Endothelial cell of umbilical vein (primary cell): ENCODE data around the gene LCE1A.

Source experiments
- EZH2 ChIP-seq: IDR thresholded peaks from 2 replicates; pipeline ENCODE4 v1.6.1; 2012; ENCODE audit warnings: borderline replicate concordance, low read depth, mild to moderate bottlenecking, moderate library complexity, low read length, inconsistent platforms; ENCODE audit not compliant: severe bottlenecking
- GATA2 ChIP-seq: IDR thresholded peaks from 2 replicates; pipeline ENCODE4 v1.7.0; 2011; ENCODE audit warnings: low read depth, mild to moderate bottlenecking, moderate library complexity, mixed read lengths, low read length; ENCODE audit not compliant: insufficient read length, insufficient read depth
- POLR2A ChIP-seq: IDR thresholded peaks from 2 replicates; pipeline ENCODE4 v1.6.1; 2012; ENCODE audit warnings: low read depth, mild to moderate bottlenecking, control low read depth, low read length
- POLR2AphosphoS5 ChIP-seq: IDR thresholded peaks from 2 replicates; pipeline ENCODE4 v1.6.1; 2012; ENCODE audit warnings: low read depth, mild to moderate bottlenecking, control low read depth, low read length, moderate library complexity; ENCODE audit not compliant: insufficient read depth
- TF ChIP-seq, protein P1 (sequence below), 2 donors: IDR thresholded peaks; 1 replicate in 1 of 2; 2 replicates in 1 of 2; pipeline ENCODE4 v1.5.1; 2011; ENCODE audit warnings: low read length in 2 of 2, mild to moderate bottlenecking in 2 of 2, moderate library complexity in 2 of 2, control low read depth in 1 of 2, inconsistent platforms in 1 of 2, low read depth in 1 of 2; ENCODE audit not compliant: insufficient read depth in 1 of 2; ENCODE audit errors: extremely low read depth in 1 of 2
- TF ChIP-seq, protein P2 (sequence below): IDR thresholded peaks from 2 replicates; pipeline ENCODE4 v1.6.1; 2011; ENCODE audit not compliant: insufficient read depth, insufficient read length

DNA sequence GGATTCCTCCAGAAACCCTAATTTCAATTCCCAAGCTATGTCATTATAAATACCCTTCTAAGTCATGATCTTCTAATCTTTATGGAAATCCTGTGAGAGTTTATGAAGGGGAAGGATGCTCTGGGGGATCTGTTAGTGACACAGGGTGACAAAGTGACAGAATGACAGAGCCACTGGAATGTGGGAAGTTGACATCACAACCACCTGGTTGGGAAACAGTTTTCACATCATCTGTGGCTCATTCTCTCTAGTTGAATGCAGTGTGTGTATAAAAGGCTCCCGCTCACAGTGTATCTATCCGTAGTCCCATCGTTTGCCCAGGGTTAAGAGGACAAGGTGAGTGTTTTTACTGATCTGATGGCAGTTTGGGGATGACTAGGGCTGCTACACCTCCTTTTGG is 32.4 kb downstream of the LCE1A start, which contains the start of gene LCE7A:
- TF ChIP-seq, protein P1, sequence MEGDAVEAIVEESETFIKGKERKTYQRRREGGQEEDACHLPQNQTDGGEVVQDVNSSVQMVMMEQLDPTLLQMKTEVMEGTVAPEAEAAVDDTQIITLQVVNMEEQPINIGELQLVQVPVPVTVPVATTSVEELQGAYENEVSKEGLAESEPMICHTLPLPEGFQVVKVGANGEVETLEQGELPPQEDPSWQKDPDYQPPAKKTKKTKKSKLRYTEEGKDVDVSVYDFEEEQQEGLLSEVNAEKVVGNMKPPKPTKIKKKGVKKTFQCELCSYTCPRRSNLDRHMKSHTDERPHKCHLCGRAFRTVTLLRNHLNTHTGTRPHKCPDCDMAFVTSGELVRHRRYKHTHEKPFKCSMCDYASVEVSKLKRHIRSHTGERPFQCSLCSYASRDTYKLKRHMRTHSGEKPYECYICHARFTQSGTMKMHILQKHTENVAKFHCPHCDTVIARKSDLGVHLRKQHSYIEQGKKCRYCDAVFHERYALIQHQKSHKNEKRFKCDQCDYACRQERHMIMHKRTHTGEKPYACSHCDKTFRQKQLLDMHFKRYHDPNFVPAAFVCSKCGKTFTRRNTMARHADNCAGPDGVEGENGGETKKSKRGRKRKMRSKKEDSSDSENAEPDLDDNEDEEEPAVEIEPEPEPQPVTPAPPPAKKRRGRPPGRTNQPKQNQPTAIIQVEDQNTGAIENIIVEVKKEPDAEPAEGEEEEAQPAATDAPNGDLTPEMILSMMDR (IDR thresholded peaks at IDR 0.05; ENCODE audit: extremely low read depth in 1 of 2, insufficient read depth in 1 of 2, low read depth in 1 of 2, low read length in 2 of 2) = no peak
- TF ChIP-seq POLR2AphosphoS5 = no peak
- TF ChIP-seq, protein P2, sequence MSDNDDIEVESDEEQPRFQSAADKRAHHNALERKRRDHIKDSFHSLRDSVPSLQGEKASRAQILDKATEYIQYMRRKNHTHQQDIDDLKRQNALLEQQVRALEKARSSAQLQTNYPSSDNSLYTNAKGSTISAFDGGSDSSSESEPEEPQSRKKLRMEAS = no peak
- TF ChIP-seq POLR2A = no peak
- TF ChIP-seq EZH2 = no peak
- TF ChIP-seq GATA2 = no peak
